ENCODE results near the gene SLC9C1.

The SLC9C1 gene

GRCh38 chr3:112306825-112307224 is 12.8 kb upstream of the SLC9C1 start:
- DNase-seq (ENCODE audit: low spot score) = no peak

GRCh38 chr3:112304611-112305010 is 10.6 kb upstream of the SLC9C1 start:
- DNase-seq (ENCODE audit: low spot score) = no peak

- DNase-seq (ENCODE audit: low spot score) = peak; percentile 9
These were observed 9.8 kb upstream of the SLC9C1 start for GRCh38 chr3:112303764-112304325.

GRCh38 chr3:112302881-112303763 is 9.1 kb upstream of the SLC9C1 start:
- DNase-seq (ENCODE audit: low spot score) = no peak

- no peak for DNase-seq (ENCODE audit: low spot score)
These were observed 8.3 kb upstream of the SLC9C1 start for GRCh38 chr3:112302150-112302830.

- no peak for DNase-seq (ENCODE audit: low spot score)
These were observed 4.8 kb upstream of the SLC9C1 start for GRCh38 chr3:112298781-112299180.

- DNase-seq (ENCODE audit: low spot score) = no peak
These were observed 3.7 kb upstream of the SLC9C1 start for GRCh38 chr3:112297714-112298113.

- DNase-seq (ENCODE audit: low spot score) = no peak
These were observed 5.0 kb downstream of the SLC9C1 start for GRCh38 chr3:112289011-112289410.

- DNase-seq (ENCODE audit: low spot score) = no peak
These were observed 13.8 kb downstream of the SLC9C1 start for GRCh38 chr3:112280266-112280665.

- DNase-seq (ENCODE audit: low spot score) = no peak
These were observed 20.5 kb downstream of the SLC9C1 start for GRCh38 chr3:112273536-112273935.

GRCh38 chr3:112261742-112262141 is 32.3 kb downstream of the SLC9C1 start:
- no peak for DNase-seq (ENCODE audit: low spot score)

- DNase-seq (ENCODE audit: low spot score) = no peak
These were observed 33.5 kb downstream of the SLC9C1 start for GRCh38 chr3:112260563-112260962.

- no peak for DNase-seq (ENCODE audit: low spot score)
These were observed 40.6 kb downstream of the SLC9C1 start for GRCh38 chr3:112253301-112253971.

GRCh38 chr3:112247900-112248299 is 46.1 kb downstream of the SLC9C1 start:
- no peak for DNase-seq (ENCODE audit: low spot score)

GRCh38 chr3:112247350-112247749 is 46.7 kb downstream of the SLC9C1 start:
- DNase-seq (ENCODE audit: low spot score) = no peak

GRCh38 chr3:112233083-112233482 is 60.9 kb downstream of the SLC9C1 start:
- no peak for DNase-seq (ENCODE audit: low spot score)

GRCh38 chr3:112231727-112232126 is 62.3 kb downstream of the SLC9C1 start:
- no peak for DNase-seq (ENCODE audit: low spot score)

GRCh38 chr3:112230033-112230432 is 64.0 kb downstream of the SLC9C1 start:
- DNase-seq (ENCODE audit: low spot score) = no peak

- DNase-seq (ENCODE audit: low spot score) = no peak
These were observed 65.2 kb downstream of the SLC9C1 start for GRCh38 chr3:112228786-112229185.

- no peak for DNase-seq (ENCODE audit: low spot score)
These were observed 93.7 kb downstream of the SLC9C1 start for GRCh38 chr3:112200317-112200666.

- no peak for DNase-seq (ENCODE audit: low spot score)
These were observed 94.2 kb downstream of the SLC9C1 start for GRCh38 chr3:112199622-112200316.

- DNase-seq (ENCODE audit: low spot score) = no peak
These were observed 96.9 kb downstream of the SLC9C1 start for GRCh38 chr3:112197131-112197530.
